Keratinocyte (primary cell): ENCODE measurements around the gene CCDC85C. TPM values are rescaled to one million over a fixed set of nuclear protein-coding genes. Genes with fewer than 3 reads are reported as not detected.

Source experiments
- DNase-seq: peaks from one replicate; pipeline ENCODE4 v3.0.0-alpha.2; 2011; ENCODE audit warnings: low read depth, missing footprints, low spot score
- FAIRE-seq: peaks from 2 replicates; lab custom pipeline; 2011; peaks lifted over from hg19 to GRCh38; lab: Jason Lieb, UNC
- H2AFZ ChIP-seq: 2 replicates; pipeline ENCODE4 v1.6.0; 2012; ENCODE audit warnings: low read length, control low read depth, inconsistent platforms; ENCODE audit not compliant: control insufficient read depth
- H3K27ac ChIP-seq: 2 replicates; pipeline ENCODE4 v1.5.1; 2011; ENCODE audit warnings: low read length; ENCODE audit not compliant: control insufficient read depth, insufficient read depth
- H3K27me3 ChIP-seq: 3 replicates; pipeline ENCODE4 v1.6.0; 2011; ENCODE audit warnings: low read length; ENCODE audit not compliant: control insufficient read depth, insufficient read depth; ENCODE audit errors: extremely low read depth
- H3K36me3 ChIP-seq, 2 experiments: 2 replicates in 1 of 2; 3 replicates in 1 of 2; pipeline ENCODE4 v1.5.1; 2011; ENCODE audit warnings: low read length in 2 of 2, mild to moderate bottlenecking in 1 of 2; ENCODE audit not compliant: control insufficient read depth in 2 of 2, insufficient read depth in 2 of 2; ENCODE audit errors: extremely low read depth in 1 of 2
- H3K4me1 ChIP-seq: 3 replicates; pipeline ENCODE4 v1.5.1; 2011; ENCODE audit warnings: low read length; ENCODE audit not compliant: control insufficient read depth, insufficient read depth; ENCODE audit errors: extremely low read depth
- H3K4me2 ChIP-seq: 3 replicates; pipeline ENCODE4 v1.6.0; 2011; ENCODE audit warnings: low read depth, low read length; ENCODE audit not compliant: control insufficient read depth, insufficient read depth; ENCODE audit errors: extremely low read depth
- H3K4me3 ChIP-seq, 3 experiments: fragments of 200-600 bp in 1 of 3; sonication (generic) in 1 of 3; 2 replicates in 2 of 3; 3 replicates in 1 of 3; pipeline ENCODE4 v1.5.1; 2011 to 2016; ENCODE audit warnings: low read length in 3 of 3, mild to moderate bottlenecking in 3 of 3, control low read depth in 2 of 3, inconsistent platforms in 1 of 3, low read depth in 1 of 3, mixed read lengths in 1 of 3, mixed run types in 1 of 3, moderate library complexity in 1 of 3; ENCODE audit not compliant: control insufficient read depth in 2 of 3, insufficient read depth in 2 of 3; ENCODE audit errors: extremely low read depth in 1 of 3
- H3K79me2 ChIP-seq: 2 replicates; pipeline ENCODE4 v1.6.0; 2012; ENCODE audit warnings: low read length; ENCODE audit not compliant: control insufficient read depth, insufficient read depth
- H3K9ac ChIP-seq: 3 replicates; pipeline ENCODE4 v1.6.0; 2011; ENCODE audit warnings: low read length; ENCODE audit not compliant: control insufficient read depth, insufficient read depth; ENCODE audit errors: extremely low read depth
- H3K9me1 ChIP-seq: 3 replicates; pipeline ENCODE4 v1.6.0; 2011; ENCODE audit warnings: low read length; ENCODE audit not compliant: control insufficient read depth, insufficient read depth; ENCODE audit errors: extremely low read depth
- H3K9me3 ChIP-seq: 2 replicates; pipeline ENCODE4 v1.5.1; 2012; ENCODE audit warnings: low read depth, low read length; ENCODE audit not compliant: control insufficient read depth
- H4K20me1 ChIP-seq: 3 replicates; pipeline ENCODE4 v1.6.0; 2011; ENCODE audit warnings: low read length; ENCODE audit not compliant: control insufficient read depth, insufficient read depth; ENCODE audit errors: extremely low read depth
- EZH2 ChIP-seq: IDR thresholded peaks from one replicate; pipeline ENCODE4 v1.6.1; 2012; ENCODE audit warnings: inconsistent platforms, mild to moderate bottlenecking, low read length, moderate library complexity
- dilution Hi-C: fragments of 300-500 bp; cut with MboI; formaldehyde crosslinking; loops from one replicate; pipeline ENCODE4 v1.7.0; 2020; ENCODE audit warnings: low sequenced_read_pairs; ENCODE audit not compliant: extremely low pct_ligation_motif_present
- polyA plus RNA-seq, 5 experiments: library from polyadenylated mRNA; depleted of rRNA in 3 of 5; stranded (reverse) in 3 of 5; stranded (forward) in 1 of 5; unstranded in 1 of 5; fragments of >200 nt; gene quantifications; 1 replicate in 1 of 5; 2 replicates in 3 of 5; 3 replicates in 1 of 5; pipeline versions ENCODE4 v1.2.1 to v1.2.3, GENCODE V29; 2011 to 2012; ENCODE audit warnings: missing spikeins in 2 of 5, low read depth in 1 of 5, low replicate concordance in 1 of 5
- TF ChIP-seq, protein P1 (sequence below), 3 experiments: IDR thresholded peaks in 1 of 3; conservative IDR thresholded peaks in 1 of 3; optimal IDR thresholded peaks in 1 of 3; 2 replicates in 2 of 3; 3 replicates in 1 of 3; pipeline versions ENCODE3 to v1.5.1; 2011; ENCODE audit warnings: low read length in 3 of 3, mild to moderate bottlenecking in 3 of 3, moderate library complexity in 2 of 3, control low read depth in 1 of 3, inconsistent platforms in 1 of 3; ENCODE audit not compliant: insufficient read depth in 2 of 3; ENCODE audit errors: extremely low read depth in 1 of 3

Gene CCDC85C
- polyA plus RNA-seq, 1 donor (not counting 4 experiments of a cell fraction or from before 2014, with no cell fraction given) = 13.2 TPM

- H3K4me3 ChIP-seq = no peak overlapping the region
- TF ChIP-seq, protein P1, sequence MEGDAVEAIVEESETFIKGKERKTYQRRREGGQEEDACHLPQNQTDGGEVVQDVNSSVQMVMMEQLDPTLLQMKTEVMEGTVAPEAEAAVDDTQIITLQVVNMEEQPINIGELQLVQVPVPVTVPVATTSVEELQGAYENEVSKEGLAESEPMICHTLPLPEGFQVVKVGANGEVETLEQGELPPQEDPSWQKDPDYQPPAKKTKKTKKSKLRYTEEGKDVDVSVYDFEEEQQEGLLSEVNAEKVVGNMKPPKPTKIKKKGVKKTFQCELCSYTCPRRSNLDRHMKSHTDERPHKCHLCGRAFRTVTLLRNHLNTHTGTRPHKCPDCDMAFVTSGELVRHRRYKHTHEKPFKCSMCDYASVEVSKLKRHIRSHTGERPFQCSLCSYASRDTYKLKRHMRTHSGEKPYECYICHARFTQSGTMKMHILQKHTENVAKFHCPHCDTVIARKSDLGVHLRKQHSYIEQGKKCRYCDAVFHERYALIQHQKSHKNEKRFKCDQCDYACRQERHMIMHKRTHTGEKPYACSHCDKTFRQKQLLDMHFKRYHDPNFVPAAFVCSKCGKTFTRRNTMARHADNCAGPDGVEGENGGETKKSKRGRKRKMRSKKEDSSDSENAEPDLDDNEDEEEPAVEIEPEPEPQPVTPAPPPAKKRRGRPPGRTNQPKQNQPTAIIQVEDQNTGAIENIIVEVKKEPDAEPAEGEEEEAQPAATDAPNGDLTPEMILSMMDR (optimal IDR thresholded peaks at IDR 0.05 in 1 of 3, IDR thresholded peaks at IDR 0.05 in 1 of 3, conservative IDR thresholded peaks at IDR 0.05 in 1 of 3; ENCODE audit: extremely low read depth in 1 of 3, insufficient read depth in 2 of 3, low read length in 3 of 3) = no peak
- TF ChIP-seq EZH2 = no peak
- no peaks in the 10 kb centered on the region for H3K27me3 ChIP-seq
- H3K9me3 ChIP-seq = no peaks in the 10 kb centered on the region
- FAIRE-seq (no peak), DNase-seq (no peak)
- no peak overlapping the region for H3K4me2 ChIP-seq
- dilution Hi-C loops = no loop called here
- no peaks in the 10 kb centered on the region for H3K4me1 ChIP-seq
- H2AFZ ChIP-seq = no peak overlapping the region
- no peak overlapping the region for H3K9ac ChIP-seq
- no peaks in the 10 kb centered on the region for H3K9me1 ChIP-seq
- H3K27ac ChIP-seq = no peak overlapping the region
- peaks cover 2% of the 10 kb centered on the region for H3K79me2 ChIP-seq
- peaks cover 9% of the 10 kb centered on the region for H4K20me1 ChIP-seq
- H3K36me3 ChIP-seq = peaks cover 51 to 52% of the 10 kb centered on the region in 2 experiments
Measured at GRCh38 chr14:99507860-99508640, 96.0 kb downstream of the CCDC85C start.

DNA sequence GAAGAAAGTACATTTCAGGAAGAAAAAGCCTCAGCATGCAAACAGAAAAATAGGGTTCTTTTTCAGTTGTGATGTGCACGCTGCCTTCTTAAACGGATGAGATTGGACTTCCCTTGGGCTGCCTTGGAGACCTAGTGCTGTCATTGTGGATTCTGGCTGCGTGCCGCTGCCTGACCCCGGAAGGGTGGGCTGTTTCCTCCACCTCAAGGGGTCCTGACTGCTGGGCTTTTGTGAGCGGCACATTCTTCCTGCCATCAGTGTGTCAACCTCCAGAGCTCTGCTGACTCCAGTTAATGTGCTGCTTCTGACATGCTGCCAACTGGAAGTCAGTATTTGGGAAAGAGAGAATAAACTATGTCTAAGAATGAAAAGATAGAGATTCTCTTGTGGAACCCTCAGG, 97.7 kb downstream of the CCDC85C start:
- H3K9me3 ChIP-seq = no peaks in the 10 kb centered on the region
- H3K79me2 ChIP-seq = peaks cover 2% of the 10 kb centered on the region
- peaks cover 59 to 61% of the 10 kb centered on the region in 2 experiments for H3K36me3 ChIP-seq
- no peak overlapping the region for H3K9ac ChIP-seq
- no peak for FAIRE-seq
- dilution Hi-C loops = no loop called here
- H4K20me1 ChIP-seq = peaks cover 6% of the 10 kb centered on the region
- H3K27me3 ChIP-seq = no peaks in the 10 kb centered on the region
- TF ChIP-seq, protein P1 (optimal IDR thresholded peaks at IDR 0.05 in 1 of 3, IDR thresholded peaks at IDR 0.05 in 1 of 3, conservative IDR thresholded peaks at IDR 0.05 in 1 of 3; ENCODE audit: extremely low read depth in 1 of 3, insufficient read depth in 2 of 3, low read length in 3 of 3) = no peak
- no peak for TF ChIP-seq EZH2
- H2AFZ ChIP-seq = no peak overlapping the region
- H3K4me2 ChIP-seq = no peak overlapping the region
- H3K4me3 ChIP-seq = no peak overlapping the region
- no peaks in the 10 kb centered on the region for H3K9me1 ChIP-seq
- no peaks in the 10 kb centered on the region for H3K4me1 ChIP-seq
- no peak for DNase-seq
- H3K27ac ChIP-seq = no peak overlapping the region
